H1 (cell line): ENCODE results near the gene EYA4. TPM values are rescaled to one million over a fixed set of nuclear protein-coding genes. Genes with fewer than 3 reads are reported as not detected.

ENCODE experiments used
- CTCF ChIA-PET: fragments of 300-600 bp; sonication (Branson Sonifier 250); formaldehyde crosslinking; loops from one replicate; lab custom pipeline; 2021; ENCODE audit not compliant: partially characterized antibody; lab: Charles Lee
- POLR2A ChIA-PET: fragments of 300-600 bp; sonication (Branson Sonifier 250); formaldehyde crosslinking; loops from one replicate; lab custom pipeline; 2021; ENCODE audit warnings: inconsistent platforms; ENCODE audit not compliant: partially characterized antibody; lab: Charles Lee
- DNase-seq, 2 experiments: peaks; one replicate each; pipeline versions ENCODE4 v3.0.0 to v3.0.0-alpha.2; 2010 to 2022; ENCODE audit warnings: low spot score in 2 of 2, low read depth in 1 of 2, mixed read lengths in 1 of 2
- FAIRE-seq: peaks from 2 replicates; lab custom pipeline; 2011; peaks lifted over from hg19 to GRCh38; lab: Jason Lieb, UNC
- H2AFZ ChIP-seq: 2 replicates; pipeline ENCODE4 v1.8.1; 2012; ENCODE audit warnings: low read length, inconsistent platforms
- H2AK5ac ChIP-seq: 2 replicates; pipeline ENCODE4 v1.6.1; 2013; ENCODE audit warnings: low read depth, low read length
- H2BK120ac ChIP-seq: replicated peaks from 2 replicates; pipeline ENCODE3; 2013; ENCODE audit warnings: low read depth, low read length, inconsistent platforms
- H2BK12ac ChIP-seq: 2 replicates; pipeline ENCODE4 v1.6.1; 2013; ENCODE audit warnings: low read depth, low read length
- H2BK15ac ChIP-seq: 2 replicates; pipeline ENCODE4 v1.6.1; 2013; ENCODE audit warnings: low read length
- H2BK20ac ChIP-seq: 2 replicates; pipeline ENCODE4 v1.6.1; 2013; ENCODE audit warnings: low read length
- H2BK5ac ChIP-seq: 2 replicates; pipeline ENCODE4 v1.6.1; 2013; ENCODE audit warnings: low read depth, low read length
- H3K14ac ChIP-seq: 2 replicates; pipeline ENCODE4 v1.6.1; 2013; ENCODE audit warnings: inconsistent platforms; ENCODE audit not compliant: insufficient read length
- H3K18ac ChIP-seq: 2 replicates; pipeline ENCODE4 v1.6.1; 2013; ENCODE audit warnings: low read length; ENCODE audit errors: extremely low read depth
- H3K23ac ChIP-seq: 2 replicates; pipeline ENCODE4 v1.6.1; 2013; ENCODE audit warnings: inconsistent platforms; ENCODE audit not compliant: insufficient read length
- H3K23me2 ChIP-seq: 2 replicates; pipeline ENCODE4 v1.6.1; 2013; ENCODE audit warnings: low read depth, low read length
- H3K27ac ChIP-seq: 2 replicates; pipeline ENCODE4 v1.6.1; 2011; ENCODE audit warnings: low read depth, low read length, inconsistent platforms
- H3K27me3 ChIP-seq, 4 experiments: replicated peaks in 1 of 4; 1 replicate in 1 of 4; 2 replicates in 3 of 4; pipeline versions ENCODE4 v1.6.1 to v1.8.1; 2011 to 2013; ENCODE audit warnings: low read length in 3 of 4, mild to moderate bottlenecking in 3 of 4, inconsistent platforms in 2 of 4, mixed read lengths in 2 of 4, moderate library complexity in 1 of 4; ENCODE audit not compliant: control insufficient read depth in 3 of 4, insufficient read depth in 3 of 4; ENCODE audit errors: extremely low read depth in 1 of 4
- H3K36me3 ChIP-seq, 4 experiments: 2 replicates each; pipeline versions ENCODE4 v1.6.1 to v1.8.1; 2011 to 2013; ENCODE audit warnings: mild to moderate bottlenecking in 4 of 4, low read length in 3 of 4, moderate library complexity in 2 of 4, control low read depth in 1 of 4, inconsistent platforms in 1 of 4; ENCODE audit not compliant: insufficient read depth in 4 of 4, control insufficient read depth in 2 of 4
- H3K4ac ChIP-seq: replicated peaks from 2 replicates; pipeline ENCODE3; 2013; ENCODE audit warnings: low read length, low read depth, mixed read lengths, inconsistent platforms; ENCODE audit not compliant: insufficient read length
- H3K4me1 ChIP-seq, 4 experiments: replicated peaks in 1 of 4; 1 replicate in 1 of 4; 2 replicates in 3 of 4; pipeline versions ENCODE4 v1.6.1 to v1.8.1; 2011 to 2013; ENCODE audit warnings: low read length in 3 of 4, inconsistent platforms in 2 of 4, mixed read lengths in 1 of 4; ENCODE audit not compliant: insufficient read depth in 4 of 4, control insufficient read depth in 3 of 4
- H3K4me2 ChIP-seq, 2 experiments: 2 replicates each; pipeline versions ENCODE4 v1.6.1 to v1.8.1; 2011 to 2013; ENCODE audit warnings: low read depth in 2 of 2, low read length in 2 of 2, control low read depth in 1 of 2, inconsistent platforms in 1 of 2, mild to moderate bottlenecking in 1 of 2; ENCODE audit not compliant: insufficient read depth in 1 of 2
- H3K4me3 ChIP-seq, 4 experiments: fragments of 200-600, 300-600 bp in 1 of 4; sonication (generic), shearing (Covaris generic), sonication (Bioruptor Twin) in 1 of 4; 2 replicates each; pipeline versions ENCODE4 v1.5.1 to v1.8.1; 2011 to 2016; ENCODE audit warnings: low read length in 4 of 4, low read depth in 3 of 4, control low read depth in 2 of 4, inconsistent platforms in 2 of 4, mild to moderate bottlenecking in 2 of 4, mixed read lengths in 1 of 4, moderate library complexity in 1 of 4; ENCODE audit not compliant: insufficient read depth in 2 of 4; ENCODE audit errors: extremely low read depth in 1 of 4
- H3K56ac ChIP-seq: replicated peaks from 2 replicates; pipeline ENCODE3; 2013; ENCODE audit warnings: low read depth, mild to moderate bottlenecking, mixed read lengths, low read length, inconsistent platforms; ENCODE audit not compliant: insufficient read length
- H3K79me1 ChIP-seq: 2 replicates; pipeline ENCODE4 v1.6.1; 2013; ENCODE audit warnings: low read depth, low read length, control low read depth
- H3K79me2 ChIP-seq, 2 experiments: 2 replicates each; pipeline versions ENCODE4 v1.6.1 to v1.8.1; 2012 to 2013; ENCODE audit warnings: low read length in 2 of 2, mild to moderate bottlenecking in 2 of 2, inconsistent platforms in 1 of 2; ENCODE audit not compliant: insufficient read depth in 2 of 2, control insufficient read depth in 1 of 2
- H3K9ac ChIP-seq, 4 experiments: replicated peaks in 1 of 4; 1 replicate in 1 of 4; 2 replicates in 3 of 4; pipeline versions ENCODE4 v1.6.1 to v1.8.1; 2011 to 2013; ENCODE audit warnings: low read depth in 3 of 4, low read length in 3 of 4, control low read depth in 2 of 4, mild to moderate bottlenecking in 2 of 4, moderate library complexity in 2 of 4, inconsistent platforms in 1 of 4; ENCODE audit errors: extremely low read depth in 1 of 4
- H3K9me3 ChIP-seq, 2 experiments: 2 replicates each; pipeline versions ENCODE4 v1.6.1 to v1.8.1; 2012 to 2013; ENCODE audit warnings: mild to moderate bottlenecking in 2 of 2, moderate library complexity in 2 of 2, control low read depth in 1 of 2, inconsistent platforms in 1 of 2, low read depth in 1 of 2, low read length in 1 of 2, mixed read lengths in 1 of 2; ENCODE audit not compliant: insufficient read depth in 2 of 2
- H4K20me1 ChIP-seq, 2 experiments: replicated peaks in 1 of 2; 2 replicates each; pipeline versions ENCODE3 to v1.8.1; 2011 to 2013; ENCODE audit warnings: inconsistent platforms in 2 of 2, low read length in 2 of 2, mild to moderate bottlenecking in 1 of 2; ENCODE audit not compliant: insufficient read depth in 2 of 2, control insufficient read depth in 1 of 2
- H4K5ac ChIP-seq: 2 replicates; pipeline ENCODE4 v1.6.1; 2013; ENCODE audit warnings: low read length, low read depth, mixed read lengths, inconsistent platforms; ENCODE audit not compliant: insufficient read length
- H4K8ac ChIP-seq: 2 replicates; pipeline ENCODE4 v1.8.0; 2013; ENCODE audit warnings: mild to moderate bottlenecking, moderate library complexity, low read length, inconsistent platforms; ENCODE audit not compliant: insufficient read depth; ENCODE audit errors: extremely low read depth
- H4K91ac ChIP-seq: replicated peaks from 2 replicates; pipeline ENCODE3; 2013; ENCODE audit warnings: low read length, mixed read lengths, inconsistent platforms; ENCODE audit not compliant: insufficient read length
- BACH1 ChIP-seq: IDR thresholded peaks from 2 replicates; pipeline ENCODE4 v1.6.1; 2012; ENCODE audit warnings: low read length, improper control_type of control experiment
- CBX5 ChIP-seq: fragments of 300-800, 300-1000 bp; sonication (generic); IDR thresholded peaks from 2 replicates; pipeline ENCODE4 v1.7.1; 2016; ENCODE audit warnings: antibody characterized with exemption, low read length, low read depth
- GABPA ChIP-seq: IDR thresholded peaks from 2 replicates; pipeline ENCODE4 v1.6.1; 2011; ENCODE audit warnings: mild to moderate bottlenecking, low read length, moderate library complexity, borderline replicate concordance; ENCODE audit not compliant: insufficient read depth
- JUN ChIP-seq: IDR thresholded peaks from 2 replicates; pipeline ENCODE4 v1.6.1; 2011; ENCODE audit warnings: low read depth, mild to moderate bottlenecking, improper control_type of control experiment, low read length
- MAFK ChIP-seq: IDR thresholded peaks from 2 replicates; pipeline ENCODE4 v1.6.1; 2012; ENCODE audit warnings: low read depth, mild to moderate bottlenecking, improper control_type of control experiment, low read length
- NANOG ChIP-seq: IDR thresholded peaks from 2 replicates; pipeline ENCODE4 v1.6.1; 2011; ENCODE audit warnings: low read length, low read depth, mild to moderate bottlenecking, inconsistent platforms; ENCODE audit not compliant: insufficient read depth, poor library complexity, severe bottlenecking
- PHF8 ChIP-seq: fragments of 200-600 bp; sonication (generic); conservative IDR thresholded peaks from 2 replicates; pipeline ENCODE4 v1.7.1; 2012; ENCODE audit warnings: low read depth, mild to moderate bottlenecking, inconsistent platforms, low read length, moderate library complexity
- POLR2A ChIP-seq, 2 experiments: IDR thresholded peaks; 1 replicate in 1 of 2; 2 replicates in 1 of 2; pipeline ENCODE4 v1.6.1; 2011; ENCODE audit warnings: low read depth in 2 of 2, low read length in 2 of 2, mild to moderate bottlenecking in 2 of 2; ENCODE audit errors: control extremely low read depth in 1 of 2
- RFX5 ChIP-seq: IDR thresholded peaks from 2 replicates; pipeline ENCODE4 v1.6.1; 2011; ENCODE audit warnings: low read depth, low read length, improper control_type of control experiment, borderline replicate concordance
- RNF2 ChIP-seq: fragments of 200-900, 300-1000 bp; sonication (generic); IDR thresholded peaks from 2 replicates; pipeline ENCODE4 v1.7.1; 2016; ENCODE audit warnings: borderline replicate concordance, low read depth, mild to moderate bottlenecking, antibody characterized with exemption, low read length; ENCODE audit not compliant: poor library complexity, severe bottlenecking; ENCODE audit errors: missing control alignments
- SIN3A ChIP-seq, 2 experiments: IDR thresholded peaks in 1 of 2; conservative IDR thresholded peaks in 1 of 2; 2 replicates each; pipeline ENCODE4 v1.6.1; 2011 to 2012; ENCODE audit warnings: low read length in 2 of 2, improper control_type of control experiment in 1 of 2, low read depth in 1 of 2, mild to moderate bottlenecking in 1 of 2
- SP1 ChIP-seq: IDR thresholded peaks from 2 replicates; pipeline ENCODE4 v1.6.1; 2011; ENCODE audit warnings: low read depth, low read length
- SP4 ChIP-seq: IDR thresholded peaks from 2 replicates; pipeline ENCODE4 v1.6.1; 2012; ENCODE audit warnings: low read length, inconsistent platforms
- TAF7 ChIP-seq: optimal IDR thresholded peaks from 2 replicates; pipeline ENCODE3; 2011; ENCODE audit warnings: low read depth, mild to moderate bottlenecking, inconsistent platforms, low read length, moderate library complexity, borderline replicate concordance
- TEAD4 ChIP-seq: IDR thresholded peaks from 2 replicates; pipeline ENCODE4 v1.6.1; 2012; ENCODE audit warnings: low read depth, low read length, inconsistent platforms, mixed read lengths
- WGBS, 2 experiments: shearing (Covaris generic) in 1 of 2; methylation state at CpG; one replicate each; pipeline versions ENCODE4 v1.1.6 to v1.1.7; 2013 to 2015; ENCODE audit warnings: low lambda C conversion rate in 2 of 2, mixed read lengths in 2 of 2, inconsistent platforms in 1 of 2, low coverage in 1 of 2, missing lambda C conversion rate in 1 of 2; ENCODE audit not compliant: insufficient replicate concordance in 2 of 2, insufficient coverage in 1 of 2, insufficient read length in 1 of 2; ENCODE audit errors: extremely low coverage in 1 of 2, missing lambda C conversion rate in 1 of 2; 5-methylcytosine and 5-hydroxymethylcytosine counted together
- polyA plus RNA-seq, 7 experiments: library from polyadenylated mRNA; depleted of rRNA in 3 of 7; stranded (reverse) in 5 of 7; unstranded in 2 of 7; fragments of >200 nt in 5 of 7; fragments of 200-250 nt in 2 of 7; gene quantifications; 1 replicate in 5 of 7; 2 replicates in 1 of 7; 4 replicates in 1 of 7; pipeline versions ENCODE4 v1.2.1 to v1.2.3, GENCODE V29; 2011 to 2013; ENCODE audit warnings: missing spikeins in 2 of 7, mixed read lengths in 2 of 7
- total RNA-seq: library from RNA; stranded (reverse); fragmentation: NEBNext Ultra II Directional; extraction: Animal tissue kit (Norgen Biotek cat#: 25700); gene quantifications from 2 replicates; pipeline ENCODE4 v1.2.1, GENCODE V29; 2021

The EYA4 gene
- total and polyA plus RNA-seq, 2 of the 8 experiments (the other 6 are each of a cell fraction or from before 2014, with no cell fraction given) = 0.06 to 0.17 TPM

DNA sequence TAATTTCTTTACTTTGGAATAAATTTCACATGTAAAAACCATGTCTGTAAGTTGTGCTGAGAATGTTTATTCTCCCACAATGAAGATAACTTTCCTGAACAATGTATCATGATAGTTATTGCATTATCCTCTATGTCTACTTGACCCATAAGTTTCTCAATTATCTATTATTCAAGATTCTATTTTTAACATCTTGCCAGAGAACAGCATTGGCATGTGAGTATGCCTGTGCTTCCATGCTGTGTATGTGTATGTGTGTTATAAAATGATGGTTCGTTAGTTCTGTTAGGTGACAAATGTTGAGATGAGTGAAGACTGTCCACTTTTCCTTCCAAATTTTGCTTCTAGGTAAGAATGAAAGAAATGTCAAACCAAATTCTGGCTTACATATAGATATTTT is 111.9 kb downstream of the EYA4 start:
- DNase-seq = no peak
- H3K9ac ChIP-seq = no peak overlapping the region
- no peak overlapping the region for H3K14ac ChIP-seq
- no peak overlapping the region for H3K56ac ChIP-seq
- no peak overlapping the region for H3K23ac ChIP-seq
- no peak overlapping the region for H3K27ac ChIP-seq
- no peak overlapping the region for H3K4me3 ChIP-seq
- no peak for FAIRE-seq
- H3K4ac ChIP-seq = no peak overlapping the region
- H4K8ac ChIP-seq = no peak overlapping the region
- no peak overlapping the region for H4K5ac ChIP-seq
- no peak overlapping the region for H3K4me2 ChIP-seq
- H3K23me2 ChIP-seq = no peaks in the 10 kb centered on the region
- H4K20me1 ChIP-seq = no peaks in the 10 kb centered on the region
- no peak overlapping the region for H3K18ac ChIP-seq
- POLR2A ChIA-PET = no interaction called here
- H3K36me3 ChIP-seq = no peaks in the 10 kb centered on the region
- no peak overlapping the region for H2BK15ac ChIP-seq
- no peak overlapping the region for H4K91ac ChIP-seq
- CTCF ChIA-PET = interaction anchor here (1.5 kb wide), 2 partner anchors 9 to 12 kb away, joined by 3 to 6 read pairs; no protein-coding TSS in a partner anchor
- no peak overlapping the region for H2BK12ac ChIP-seq
- no peaks in the 10 kb centered on the region for H3K79me1 ChIP-seq
- no peak overlapping the region for H2AK5ac ChIP-seq
- no peaks in the 10 kb centered on the region for H3K27me3 ChIP-seq
- H2BK20ac ChIP-seq = no peak overlapping the region
- no peak overlapping the region for H2BK5ac ChIP-seq
- H2AFZ ChIP-seq = no peak overlapping the region
- no peaks in the 10 kb centered on the region for H3K9me3 ChIP-seq
- H2BK120ac ChIP-seq = no peak overlapping the region
- WGBS, 2 experiments = 100% methylated on average over 1 of the region's 1 CpG; no CpG with 5 or more reads in 1 of the 2 experiments
- H3K79me2 ChIP-seq = no peaks in the 10 kb centered on the region
- no peaks in the 10 kb centered on the region for H3K4me1 ChIP-seq
- TF ChIP-seq SP4 = no peak
- no peak for TF ChIP-seq TEAD4
- TF ChIP-seq RFX5 = no peak
- no peak for TF ChIP-seq PHF8
- TF ChIP-seq JUN = no peak
- TF ChIP-seq SP1 = no peak
- TF ChIP-seq GABPA = no peak
- TF ChIP-seq NANOG = no peak
- TF ChIP-seq RNF2 = no peak
- TF ChIP-seq MAFK = no peak
- no peak for TF ChIP-seq TAF7
- TF ChIP-seq POLR2A (IDR thresholded peaks at IDR 0.05; ENCODE audit: control extremely low read depth in 1 of 2, low read depth in 2 of 2, low read length in 2 of 2) = no peak
- TF ChIP-seq BACH1 = no peak
- TF ChIP-seq SIN3A (conservative IDR thresholded peaks at IDR 0.05 in 1 of 2, IDR thresholded peaks at IDR 0.05 in 1 of 2; ENCODE audit: low read depth in 1 of 2, low read length in 2 of 2) = no peak
- TF ChIP-seq CBX5 = no peak
